Stimulated activated CD4-positive, alpha-beta T cell treated with anti-CD3 and anti-CD28 coated beads, Interleukin-15, amount 100 ng/mL, for 1 hour (primary cell): ENCODE measurements around the gene SNAPIN.

ENCODE experiments used
- DNase-seq, 2 donors: peaks; one replicate each; pipeline ENCODE4 v3.0.0-alpha.2; 2020; ENCODE audit warnings: low read depth in 1 of 2, low spot score in 1 of 2

SNAPIN gene

GRCh38 chr1:153705484-153705883, 47.0 kb downstream of the SNAPIN start:
- no peak for DNase-seq

GRCh38 chr1:153711026-153711425, 52.5 kb downstream of the SNAPIN start:
- DNase-seq = no peak
